Activated gamma-delta T cell treated with Interleukin-2 at 50 U/mL for 16 hours (primary cell): ENCODE measurements around the gene KCNC4.

Experiments used
- DNase-seq: peaks from one replicate; pipeline ENCODE4 v3.0.0-alpha.2; 2020

Gene KCNC4

DNA sequence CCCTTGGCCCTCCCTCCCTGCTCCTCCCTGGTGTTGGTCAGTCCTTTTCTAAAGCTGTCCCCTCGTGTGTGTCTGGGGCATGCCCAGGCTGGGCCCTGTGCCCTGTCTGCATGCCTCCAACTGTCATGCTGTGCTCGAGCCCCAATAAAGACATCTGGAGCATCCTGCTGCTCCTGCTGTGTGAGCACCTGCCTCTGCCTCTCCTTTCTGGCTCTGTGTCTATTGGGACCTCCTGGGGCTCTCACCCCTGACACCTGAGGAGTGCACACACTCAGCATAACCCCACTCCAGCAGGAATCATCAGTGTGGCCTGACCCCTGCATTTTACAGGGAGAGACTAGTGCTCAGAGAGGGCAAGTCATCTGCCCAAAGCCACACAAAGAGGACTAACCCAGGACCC is 23.7 kb downstream of the KCNC4 start:
- DNase-seq: no peak

DNA sequence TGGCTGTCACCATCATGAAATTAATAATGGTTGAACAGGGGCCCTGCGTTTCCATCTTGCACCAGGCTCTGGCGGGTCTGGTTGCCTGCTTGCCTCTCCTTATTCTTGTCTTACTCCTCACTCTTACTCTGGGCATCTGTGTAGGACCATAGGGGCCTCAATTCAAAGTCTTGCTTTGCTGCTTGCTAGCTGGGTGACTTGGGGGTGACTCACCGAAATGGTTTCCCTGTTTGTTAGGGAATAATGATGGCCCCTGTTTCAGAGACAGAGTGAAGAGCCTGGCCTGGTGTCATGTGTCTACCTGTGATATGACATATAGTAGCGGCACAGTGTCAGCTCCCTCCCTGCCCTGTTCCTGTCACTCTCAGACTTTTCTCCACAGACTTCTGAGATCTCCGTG is 24.6 kb downstream of the KCNC4 start:
- DNase-seq: no peak

DNA sequence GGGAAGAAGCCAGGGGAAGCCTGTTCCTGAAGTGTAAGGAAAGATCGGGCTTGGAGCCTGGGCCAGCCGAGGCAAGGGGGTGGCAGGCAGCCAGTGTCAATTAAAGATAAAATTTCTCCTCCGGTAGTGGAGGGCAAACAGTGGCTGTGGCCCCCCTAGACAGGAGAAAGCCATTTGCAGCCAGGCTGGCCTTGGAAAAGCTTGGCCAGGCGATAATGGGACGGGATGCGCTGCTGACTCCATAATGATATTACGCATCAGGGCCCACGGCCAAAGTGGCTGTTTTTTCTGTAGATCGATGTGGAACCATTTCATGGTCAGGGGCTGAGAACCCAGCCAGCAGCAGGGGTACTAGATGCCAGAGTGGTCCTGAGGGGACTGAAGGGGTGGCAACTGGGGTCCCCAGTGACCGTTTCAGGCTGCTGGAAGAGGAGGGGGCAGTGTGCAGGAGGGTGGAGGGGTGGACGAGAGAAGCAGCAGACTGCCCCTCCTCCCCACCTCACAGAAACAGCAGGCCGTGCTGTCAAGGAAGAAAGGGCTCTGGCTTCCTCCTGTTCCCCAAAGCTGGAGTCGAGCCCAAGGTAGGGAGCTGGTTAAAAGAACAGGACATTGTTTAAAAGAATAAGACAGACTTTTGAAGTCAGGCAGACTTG is 25.2 kb downstream of the KCNC4 start:
- no peak for DNase-seq

DNA sequence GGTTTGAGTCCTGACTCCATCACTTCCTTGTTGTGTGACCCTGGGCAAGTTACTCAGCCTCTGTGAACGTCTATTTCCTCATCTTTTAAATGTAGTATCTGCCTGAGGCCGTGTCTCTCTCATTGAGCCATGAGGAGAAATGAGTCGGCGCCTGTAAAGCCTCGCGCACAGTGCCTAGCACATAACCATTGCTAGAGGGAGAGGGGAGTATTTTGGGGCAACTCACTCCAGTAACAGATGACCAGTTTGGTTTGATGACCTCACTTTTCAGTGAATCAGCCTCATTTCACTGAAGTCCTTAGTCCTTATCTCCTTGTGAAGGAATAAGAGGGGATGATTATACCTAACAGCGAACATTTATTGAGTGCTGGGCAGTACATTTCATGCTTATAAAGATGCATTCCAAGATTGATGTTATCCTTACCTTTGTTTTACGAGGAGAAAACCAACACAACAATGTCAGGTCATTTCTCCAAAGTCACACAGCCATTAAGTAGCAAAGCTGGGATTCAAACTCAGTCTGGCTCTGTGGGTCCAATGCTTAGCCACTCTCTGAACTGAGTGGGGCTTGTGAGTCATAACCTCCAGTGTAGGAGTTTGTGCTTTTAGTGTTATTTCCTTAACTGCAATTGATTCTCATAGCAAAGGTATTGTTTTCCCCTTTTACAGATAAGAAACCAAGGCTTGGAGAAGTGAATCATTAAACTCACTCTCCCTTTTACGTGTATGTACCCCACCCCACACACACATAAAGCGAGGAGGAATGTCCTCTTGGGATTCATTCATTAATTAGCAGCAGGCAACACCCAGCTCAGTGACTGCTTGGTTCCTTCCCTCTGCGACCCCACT is 25.9 kb downstream of the KCNC4 start:
- DNase-seq: no peak

DNA sequence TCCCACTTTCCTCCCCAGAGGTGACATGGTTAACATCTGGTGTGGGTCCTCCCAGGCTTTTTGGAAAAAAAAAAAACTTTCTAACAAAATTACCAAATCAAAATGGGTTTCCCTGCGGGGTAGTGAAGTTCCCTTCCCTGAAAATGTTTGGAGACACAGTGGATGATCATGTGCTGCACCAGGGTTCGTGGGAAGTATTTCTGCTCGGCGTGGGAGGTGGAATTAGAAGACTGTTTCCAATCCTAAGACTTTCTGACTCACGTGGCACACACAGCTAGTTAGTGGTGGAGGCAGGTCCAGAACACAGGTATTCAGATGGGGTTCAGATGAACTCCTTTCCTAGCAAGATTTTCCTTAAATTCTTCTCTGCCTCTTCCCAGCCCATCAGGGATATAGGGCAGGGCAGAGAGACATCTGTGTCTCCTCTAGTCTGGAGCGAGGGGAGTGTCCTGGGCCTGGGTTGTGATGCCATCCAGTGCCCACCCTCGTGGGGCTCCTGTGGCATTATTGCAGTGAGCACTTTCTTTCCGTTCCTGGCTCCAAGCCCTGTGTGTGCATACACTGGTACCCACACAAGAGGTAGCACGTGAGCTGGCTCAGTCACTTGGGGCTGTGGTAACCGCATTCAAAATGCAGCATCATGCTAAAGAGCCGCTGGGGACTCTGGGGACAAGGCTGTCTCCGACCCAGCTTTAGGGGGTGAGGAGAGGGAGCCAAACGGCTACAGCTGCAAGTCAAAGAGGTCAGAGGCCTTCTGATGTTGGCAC is 27.5 kb downstream of the KCNC4 start:
- no peak for DNase-seq

DNA sequence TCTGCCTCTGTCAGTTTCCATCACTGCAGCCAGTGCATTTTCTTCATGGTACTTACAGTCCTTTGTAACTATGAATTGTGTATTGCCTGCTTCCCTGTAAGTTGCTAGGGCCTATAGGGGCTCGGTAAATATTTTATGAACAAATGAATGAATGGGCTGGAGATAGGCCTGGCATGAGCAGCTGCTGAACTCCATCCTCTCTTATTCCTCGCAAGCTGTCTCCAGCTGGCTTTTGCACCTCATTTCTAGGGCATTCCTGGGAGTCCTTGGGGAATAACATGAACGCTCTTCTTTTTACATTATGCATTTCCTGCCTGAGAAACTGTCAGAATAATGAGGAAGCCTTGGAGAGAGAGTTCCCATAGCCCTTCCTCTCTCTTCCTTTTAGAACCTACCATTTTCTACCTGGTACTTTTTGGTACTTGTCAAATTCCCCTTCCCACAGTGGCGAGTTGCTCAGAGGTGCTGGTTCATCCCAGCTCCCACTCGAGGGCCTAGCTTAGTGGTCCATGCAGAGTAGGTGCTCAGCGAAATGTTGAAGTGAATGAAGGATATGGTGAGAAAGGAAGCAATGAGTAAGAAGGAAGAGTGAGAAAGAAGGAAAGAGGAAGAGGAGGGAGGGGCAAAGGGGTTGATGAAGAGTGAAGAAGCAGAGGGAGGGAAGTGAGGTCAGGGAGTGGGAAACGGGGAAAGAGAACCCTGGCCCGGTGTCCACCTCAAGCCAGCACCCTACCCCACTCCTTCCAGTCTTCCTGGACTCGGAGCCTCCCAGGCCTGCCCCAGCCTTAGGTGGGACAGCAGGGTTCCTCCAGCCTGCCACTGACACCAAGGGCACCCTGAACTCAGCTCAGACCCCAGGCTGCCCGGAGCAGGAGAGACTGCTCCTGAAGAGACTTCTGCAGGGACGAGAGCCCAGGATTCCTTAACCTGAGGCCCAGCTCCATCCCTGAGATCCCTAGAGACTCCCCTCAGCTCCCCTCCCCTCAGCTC is 29.6 kb downstream of the KCNC4 start:
- no peak for DNase-seq

DNA sequence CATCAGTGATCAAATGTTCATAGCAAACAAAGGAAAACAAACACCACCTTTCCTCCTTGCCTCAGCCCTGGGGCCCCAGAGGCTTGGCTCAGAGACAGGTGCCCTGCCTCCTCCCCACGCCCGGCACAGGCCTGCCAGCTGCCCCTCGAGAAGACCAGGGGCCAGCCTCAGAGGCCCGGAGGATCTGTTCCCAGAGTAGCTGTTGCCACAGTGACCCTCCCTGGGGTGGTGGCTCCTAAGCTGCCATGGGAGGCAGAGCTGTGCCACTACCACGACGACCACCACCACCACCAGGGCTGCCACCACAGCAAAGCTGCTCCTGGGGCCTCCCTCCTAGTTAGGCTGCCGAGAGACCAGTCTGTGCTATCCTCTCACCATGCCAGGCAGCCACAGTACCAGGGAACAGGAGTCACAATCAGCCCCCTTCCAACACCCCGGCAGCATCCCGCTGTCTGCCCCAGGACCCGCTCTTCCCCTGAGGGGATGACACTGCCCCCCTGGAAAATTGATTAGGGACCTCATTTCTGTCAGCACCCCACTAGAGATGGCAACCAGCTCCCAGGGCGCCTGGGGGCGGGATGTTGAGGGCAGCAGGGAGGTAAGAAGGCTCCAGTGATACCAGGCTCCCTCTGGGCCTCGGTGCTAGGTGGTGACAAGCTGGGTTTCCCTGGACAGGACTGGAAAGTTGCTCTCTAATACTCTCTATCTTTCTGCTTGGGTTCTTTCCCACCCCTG is 30.5 kb downstream of the KCNC4 start:
- no peak for DNase-seq

DNA sequence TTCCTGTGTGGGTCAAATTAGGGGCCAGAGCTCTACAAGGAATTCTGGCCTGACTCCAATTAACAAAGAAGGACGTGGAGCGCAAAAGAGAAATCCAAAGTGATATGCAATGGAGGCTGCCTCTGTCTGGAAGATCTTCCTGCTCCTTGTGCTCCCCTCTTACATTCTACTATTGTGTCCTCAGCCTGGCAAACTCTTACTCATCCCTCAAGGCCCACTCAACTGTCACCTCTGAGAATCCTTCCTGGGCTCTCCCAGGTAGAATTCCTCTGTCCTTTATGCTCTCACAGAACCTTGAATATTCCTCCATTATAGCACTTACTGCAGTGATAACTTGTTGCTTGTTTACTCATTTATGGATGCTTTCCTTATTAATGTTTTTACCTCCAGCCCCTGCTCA is 31.4 kb downstream of the KCNC4 start:
- DNase-seq: no peak

DNA sequence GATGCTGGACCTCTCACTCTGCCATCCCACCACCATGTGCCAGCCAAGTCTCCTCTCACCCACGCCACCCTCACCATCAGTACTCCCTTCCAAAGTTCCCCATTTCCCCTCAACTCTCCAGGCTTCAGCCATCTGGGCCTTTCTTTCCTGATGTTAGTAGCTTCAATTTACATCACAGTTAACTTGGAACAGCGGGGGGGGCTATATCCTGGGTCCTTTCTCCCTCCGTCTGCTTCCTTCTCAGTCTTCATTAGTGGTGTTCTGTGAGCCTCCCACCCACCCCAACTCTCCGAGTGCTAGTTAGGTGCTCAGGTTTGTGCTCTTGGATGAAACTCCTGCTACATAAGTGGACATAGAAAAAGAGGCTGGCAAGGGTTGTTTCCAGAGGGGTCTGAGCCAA is 31.9 kb downstream of the KCNC4 start:
- no peak for DNase-seq

DNA sequence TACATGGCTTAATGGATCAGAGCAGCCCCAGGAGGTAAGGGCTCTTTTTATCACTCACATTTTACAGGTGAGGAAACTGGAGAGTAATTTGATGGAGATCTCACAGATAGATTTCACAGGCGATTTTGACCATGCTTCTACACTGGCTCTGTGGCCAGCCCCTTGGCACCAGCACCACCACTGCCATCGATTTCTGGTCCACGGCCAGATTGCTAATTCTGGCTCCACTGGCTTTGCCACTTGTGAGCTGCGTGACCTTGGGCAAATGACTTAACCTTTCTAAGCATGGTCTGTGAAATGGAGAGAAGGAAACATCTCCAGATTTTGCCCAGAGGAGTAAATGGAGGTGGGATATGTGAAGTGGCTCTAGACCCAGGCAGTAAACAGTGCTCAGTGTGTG is 32.6 kb downstream of the KCNC4 start:
- DNase-seq: no peak

DNA sequence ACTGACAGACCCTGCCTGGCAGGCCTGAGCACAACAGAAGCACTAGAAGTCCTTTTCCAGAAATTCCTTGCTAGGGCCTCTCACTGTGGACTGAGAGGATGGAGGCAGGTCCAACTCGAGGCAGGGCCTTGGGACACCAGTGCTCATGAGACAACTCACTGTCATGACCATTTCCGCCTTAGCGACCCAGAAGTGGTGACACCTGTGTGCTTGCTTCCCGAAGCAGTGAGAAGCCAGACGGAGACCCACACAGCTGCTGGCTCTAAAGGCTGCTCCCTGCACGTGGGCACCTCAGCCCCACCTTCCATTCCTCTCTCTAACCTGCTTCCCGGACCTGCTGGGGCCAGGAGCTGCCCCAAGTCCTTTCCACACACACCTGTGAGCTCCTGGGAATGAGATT is 33.0 kb downstream of the KCNC4 start:
- no peak for DNase-seq

DNA sequence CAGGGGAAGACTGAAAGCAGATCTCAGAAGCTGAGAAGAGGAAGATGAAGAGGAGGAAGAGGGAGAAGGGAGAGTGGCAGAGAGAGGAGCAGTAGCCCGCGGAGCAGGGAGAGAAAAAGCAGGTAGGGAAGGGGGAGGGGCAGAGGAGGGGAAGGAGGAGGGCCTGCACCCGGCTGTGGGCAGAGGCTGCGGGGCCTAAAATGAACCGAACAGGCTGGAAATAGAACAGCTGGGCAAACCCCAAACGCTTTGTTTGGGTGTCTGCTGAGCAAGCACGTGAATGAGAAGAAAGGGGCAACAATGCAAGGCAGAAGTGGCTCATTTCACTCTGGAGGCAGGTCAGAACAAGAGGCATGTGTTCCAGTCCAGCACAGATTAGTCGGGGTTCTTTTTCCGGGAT is 33.5 kb downstream of the KCNC4 start:
- DNase-seq: no peak

DNA sequence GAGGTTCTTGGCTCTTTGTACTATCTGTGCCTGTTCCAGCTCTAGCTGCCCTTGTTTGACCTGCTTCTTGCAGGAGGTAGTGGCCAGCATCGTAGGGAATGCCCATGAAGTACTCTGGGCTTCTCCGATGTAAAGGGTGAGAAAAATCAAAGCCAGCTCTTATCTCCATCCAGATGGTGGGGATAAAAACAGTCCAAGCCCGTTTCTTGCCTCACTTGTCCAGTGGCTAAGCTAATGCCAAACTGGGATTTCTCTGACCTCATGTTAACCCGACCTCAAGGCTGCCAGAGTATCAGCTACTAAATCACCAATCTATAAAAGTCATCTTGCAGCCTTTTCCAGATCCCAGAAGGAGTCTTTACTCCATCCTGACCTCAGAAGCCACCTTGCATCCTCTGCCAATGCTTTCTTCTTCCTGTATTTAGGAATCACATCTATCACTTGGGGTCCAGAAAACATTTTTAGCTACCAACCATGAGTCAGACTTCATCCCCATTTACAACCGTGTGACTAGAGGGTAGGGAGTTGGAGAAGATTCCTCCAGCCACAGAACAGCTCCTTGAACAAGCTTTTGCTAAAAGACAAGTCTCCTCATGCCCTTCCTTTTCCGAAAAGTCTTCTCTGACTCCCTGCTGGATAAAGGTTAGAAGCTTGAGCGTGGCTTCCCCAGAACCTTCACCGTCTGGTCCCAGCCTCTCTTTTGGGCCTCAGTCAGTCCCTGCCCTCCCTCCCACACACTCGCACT is 35.9 kb downstream of the KCNC4 start:
- DNase-seq: no peak

DNA sequence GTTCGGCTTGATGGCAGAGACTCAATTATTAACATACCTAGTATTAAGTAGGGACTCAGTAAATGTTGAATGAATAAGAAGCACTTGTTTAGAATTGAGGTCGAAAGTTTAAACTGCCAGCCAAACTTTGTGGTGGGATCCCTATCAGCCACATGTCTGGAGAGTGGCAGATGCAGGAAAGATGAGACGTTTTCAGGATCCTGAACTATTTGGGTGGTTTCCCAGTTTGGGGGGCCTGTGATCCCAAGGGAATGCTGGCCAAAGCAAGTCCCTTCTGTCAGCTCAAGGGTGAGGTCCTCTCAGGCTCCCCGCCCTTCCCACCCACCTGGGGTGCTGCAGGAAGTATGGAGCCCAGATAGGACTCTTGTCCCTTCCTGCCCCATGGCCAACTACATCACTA is 38.6 kb downstream of the KCNC4 start:
- no peak for DNase-seq

DNA sequence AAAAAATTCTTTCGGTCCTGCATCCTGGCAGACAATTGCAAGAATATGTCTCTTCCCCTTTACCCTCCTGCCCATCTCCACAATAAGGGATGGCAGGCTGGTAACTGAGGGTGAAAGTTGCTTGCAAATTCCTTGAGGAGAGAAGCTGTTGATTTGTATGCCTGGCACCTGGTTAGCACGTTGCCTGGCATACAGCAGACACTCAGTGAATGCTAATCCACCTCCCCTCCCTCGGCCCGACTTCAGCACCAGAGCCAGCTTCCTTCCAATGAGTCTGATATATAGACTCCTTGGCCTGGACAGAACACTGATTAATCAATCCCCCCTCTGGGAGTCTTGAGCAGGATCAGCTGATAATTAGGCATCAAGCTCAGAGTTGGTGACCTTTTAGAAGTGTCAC is 39.1 kb downstream of the KCNC4 start:
- DNase-seq: no peak

DNA sequence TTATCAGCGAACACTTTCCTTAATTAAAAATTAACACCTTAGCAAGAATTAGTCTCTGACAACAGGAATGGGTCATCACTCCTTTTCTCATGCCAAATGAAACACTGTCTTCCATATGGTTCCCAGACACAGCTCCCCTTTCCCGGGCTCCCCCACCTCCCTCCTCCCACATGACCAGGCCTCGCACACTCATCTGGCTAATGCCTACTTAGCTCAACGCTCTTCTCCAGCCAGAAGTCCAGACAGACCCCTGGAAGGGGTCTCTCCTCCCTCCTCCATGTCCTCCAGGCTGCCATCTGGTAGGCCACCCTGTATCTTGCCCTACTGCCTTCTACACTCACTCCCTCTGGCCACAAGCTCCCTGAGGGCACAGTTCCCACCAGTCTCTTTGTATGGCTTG is 39.9 kb downstream of the KCNC4 start:
- DNase-seq: no peak

DNA sequence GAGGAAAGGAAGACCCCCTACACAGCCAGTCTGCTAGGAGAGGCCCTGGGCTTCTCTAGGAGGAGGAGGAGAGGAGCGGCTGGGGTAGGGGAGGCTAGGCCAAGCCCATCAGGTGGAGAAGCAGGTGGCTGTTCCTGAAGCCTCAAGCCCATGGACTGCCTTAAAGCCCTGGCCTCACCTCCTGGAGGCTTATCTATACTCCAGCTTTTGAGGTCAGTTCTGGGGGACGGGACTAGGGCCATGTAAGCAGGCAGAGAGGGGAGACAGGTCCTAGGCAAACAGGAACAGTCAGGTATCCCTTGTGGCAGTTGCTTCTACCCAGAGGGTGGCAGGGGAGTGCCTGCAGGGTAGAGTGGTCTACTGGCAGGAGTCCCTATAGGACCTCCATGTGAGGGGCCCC is 40.6 kb downstream of the KCNC4 start:
- no peak for DNase-seq

DNA sequence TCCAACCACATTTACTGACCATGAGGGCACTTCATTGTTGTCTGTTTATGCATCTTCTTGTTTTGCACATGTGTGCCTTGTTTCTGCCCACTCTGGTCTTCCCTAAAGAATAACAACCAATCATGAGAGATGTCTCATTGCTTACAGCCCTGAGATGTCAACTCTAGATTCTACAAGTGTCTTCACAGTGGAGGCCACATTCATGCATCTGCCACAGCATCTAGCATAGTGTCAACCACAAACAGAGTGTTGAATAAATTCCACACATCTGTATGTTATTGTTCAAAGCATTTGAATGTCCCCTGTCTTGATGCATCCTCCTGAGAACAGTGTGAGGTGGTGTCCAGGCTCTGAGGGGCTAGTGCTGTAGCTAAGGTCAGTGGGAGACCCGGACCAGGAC is 43.1 kb downstream of the KCNC4 start:
- DNase-seq: no peak

DNA sequence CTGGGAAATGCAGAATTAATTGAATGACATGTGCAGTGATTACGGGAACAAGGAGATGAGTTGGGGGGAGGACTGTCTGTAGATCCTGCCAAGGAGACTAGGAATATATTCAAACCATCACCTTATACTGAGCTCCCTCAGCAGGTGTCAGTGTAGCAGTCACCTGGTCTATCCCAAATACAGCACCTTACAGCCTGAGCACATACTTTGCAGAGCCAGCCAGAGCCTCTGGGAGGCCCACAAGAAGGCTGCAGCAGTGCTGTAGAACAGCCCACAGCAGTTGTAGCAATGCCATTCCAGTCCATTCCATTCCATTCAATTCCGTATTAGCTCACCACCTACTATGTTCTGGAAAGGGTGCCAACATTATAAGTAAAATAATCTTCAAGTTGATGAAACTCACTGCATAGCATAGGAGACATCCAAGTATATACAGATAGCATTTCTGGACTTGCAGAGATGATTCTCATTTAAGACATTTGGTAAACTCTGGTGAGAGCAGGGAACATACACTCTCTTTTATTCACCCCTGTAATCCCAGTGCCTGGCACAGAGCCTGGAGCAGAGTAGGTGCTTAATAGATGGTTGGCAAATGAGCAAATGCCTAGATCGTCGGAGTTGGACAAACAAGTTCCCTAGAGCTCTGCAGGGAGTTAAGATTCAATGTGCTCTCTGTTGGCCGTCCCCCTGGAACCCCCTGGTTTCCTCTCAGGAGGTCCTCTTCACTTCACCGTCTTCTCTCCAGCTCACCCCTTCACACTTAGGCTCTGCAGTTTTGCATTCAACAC is 44.7 kb downstream of the KCNC4 start:
- no peak for DNase-seq

DNA sequence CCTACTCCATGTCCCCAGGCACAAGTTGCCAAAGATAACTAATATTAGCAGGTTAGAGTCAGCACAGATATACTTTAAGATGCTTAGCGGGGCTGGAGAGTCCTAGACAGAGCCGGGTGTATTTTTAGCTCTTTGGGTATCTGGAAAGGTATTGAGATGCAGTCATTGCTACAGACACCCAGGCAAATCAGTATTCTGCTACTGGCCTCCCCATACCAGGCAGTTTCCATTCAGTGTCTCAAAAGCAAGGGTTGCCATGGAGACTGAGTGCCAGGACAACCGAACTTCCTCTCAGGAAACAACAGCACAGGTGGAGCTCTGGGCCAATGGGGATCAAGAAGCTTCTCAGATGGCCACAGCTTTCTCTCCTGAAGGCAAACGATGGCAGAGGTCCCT is 45.3 kb downstream of the KCNC4 start:
- no peak for DNase-seq
